Dermis blood vessel endothelial cell (primary cell): ENCODE results near the gene STK38. TPM values are rescaled to one million over a fixed set of nuclear protein-coding genes. Genes with fewer than 3 reads are reported as not detected.
"Not testable (repeated sequence)": the region's sequence is repeated elsewhere in the genome, so short reads cannot be mapped to it uniquely, and the experiment has no call there.

Source experiments
- DNase-seq: peaks from one replicate; pipeline ENCODE4 v3.0.0; 2010
- total RNA-seq: library from RNA; depleted of rRNA; stranded (reverse); fragments of >200 nt; gene quantifications from 2 replicates; pipeline ENCODE4 v1.2.3, GENCODE V29; 2014

The STK38 gene
- 19.2 and 24.5 TPM in 2 replicates for total RNA-seq

DNA sequence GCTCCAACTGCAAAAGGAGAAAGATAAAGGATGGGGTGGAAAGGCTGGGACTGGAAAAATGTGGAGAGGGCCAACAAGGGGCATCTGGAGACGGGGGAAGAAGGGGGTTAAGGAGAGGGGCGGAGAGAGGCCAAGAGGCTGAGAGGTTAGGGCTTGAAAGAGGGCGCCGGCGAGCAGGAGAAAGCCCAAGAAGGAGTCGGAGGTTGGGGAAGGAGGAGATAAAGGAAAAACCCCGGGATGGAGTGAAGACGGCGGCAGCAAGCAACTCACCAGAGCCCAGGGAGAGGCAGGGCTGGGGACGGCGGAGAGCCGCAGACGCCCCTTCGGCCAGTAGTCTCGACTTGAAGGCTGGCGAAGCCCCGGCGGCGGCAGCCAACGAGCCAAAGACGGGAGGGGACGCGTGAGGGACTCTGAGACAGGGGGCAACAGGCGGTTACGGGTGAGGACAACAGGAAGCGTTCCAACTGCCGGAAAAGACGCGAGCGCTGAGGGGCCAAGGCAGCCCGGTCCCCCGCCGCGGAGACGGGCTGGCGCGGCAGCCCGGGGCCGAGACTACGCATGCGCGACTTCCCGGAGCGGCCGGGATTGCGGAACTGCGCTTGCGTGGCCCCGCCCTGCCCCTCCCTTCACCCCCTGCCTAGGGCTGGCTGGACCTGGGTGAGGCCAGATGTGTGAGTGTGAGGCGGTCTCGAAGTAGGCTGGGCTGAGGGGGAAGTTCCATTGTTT lies at the start of gene STK38:
TSS of gene STK38 (minus strand) at position 560 of the 726 bp plus-strand sequence. CDS start 7,277 bp downstream, outside the sequence.
- DNase-seq = peak; percentile 89

DNA sequence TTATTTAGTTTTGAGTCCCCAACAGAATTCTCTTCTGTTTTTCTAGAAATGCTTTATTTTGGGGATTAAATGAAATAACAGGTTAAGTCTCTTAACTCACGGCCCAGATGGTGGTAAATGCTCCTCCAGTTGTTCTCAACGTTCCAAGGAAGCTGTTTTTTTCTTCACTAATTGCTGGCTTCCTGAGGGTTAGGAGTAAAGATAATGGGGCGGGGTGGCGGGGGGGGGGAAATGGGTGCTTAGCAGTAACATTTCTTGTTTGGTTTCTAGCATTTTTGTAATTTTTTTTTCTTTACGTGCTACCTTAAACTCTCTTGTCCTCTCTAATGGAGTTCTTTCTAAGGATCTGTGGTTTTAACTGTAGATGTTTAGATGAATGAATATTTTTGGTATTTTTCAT lies 49.1 kb upstream of the STK38 start:
- peak; percentile 40 for DNase-seq

DNA sequence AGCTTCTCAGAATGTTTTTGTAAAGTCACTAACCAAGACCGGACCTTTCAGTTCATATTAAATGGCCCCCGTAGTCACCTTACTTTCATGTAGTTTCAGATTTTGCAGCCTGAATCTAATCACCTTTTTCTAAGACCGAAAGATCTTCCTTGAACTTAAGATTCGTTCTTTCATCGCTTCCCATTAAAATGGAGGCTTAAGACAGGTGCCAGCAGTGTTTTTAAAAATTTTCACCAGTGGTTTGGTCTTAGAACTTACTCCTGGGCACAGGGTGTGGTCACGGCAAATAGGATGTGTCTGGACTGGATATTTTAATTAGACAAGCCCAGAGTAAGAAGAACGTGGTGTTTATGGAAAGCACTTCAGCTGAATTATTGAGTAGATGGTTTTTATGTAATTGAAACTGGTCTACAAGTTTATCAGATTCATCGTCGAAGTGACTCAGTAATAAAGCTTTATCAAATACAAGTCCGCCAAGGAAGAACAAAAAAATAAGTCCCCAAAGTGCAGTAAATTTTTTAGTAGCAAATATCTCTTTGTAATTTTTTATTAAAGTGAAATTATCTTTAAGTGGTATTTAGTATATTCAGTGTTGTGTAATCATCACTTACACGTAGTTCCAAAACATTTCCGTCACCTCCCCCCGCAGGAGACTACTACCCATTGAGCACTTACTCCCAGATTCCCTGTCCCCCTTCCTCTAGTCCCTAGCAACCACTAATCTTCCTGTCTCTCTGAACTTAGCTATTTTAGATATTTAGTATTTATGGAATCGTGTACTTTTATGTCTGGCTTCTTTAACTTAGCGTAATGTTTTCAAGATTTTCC lies 47.8 kb upstream of the STK38 start:
- peak; percentile 71 for DNase-seq

DNA sequence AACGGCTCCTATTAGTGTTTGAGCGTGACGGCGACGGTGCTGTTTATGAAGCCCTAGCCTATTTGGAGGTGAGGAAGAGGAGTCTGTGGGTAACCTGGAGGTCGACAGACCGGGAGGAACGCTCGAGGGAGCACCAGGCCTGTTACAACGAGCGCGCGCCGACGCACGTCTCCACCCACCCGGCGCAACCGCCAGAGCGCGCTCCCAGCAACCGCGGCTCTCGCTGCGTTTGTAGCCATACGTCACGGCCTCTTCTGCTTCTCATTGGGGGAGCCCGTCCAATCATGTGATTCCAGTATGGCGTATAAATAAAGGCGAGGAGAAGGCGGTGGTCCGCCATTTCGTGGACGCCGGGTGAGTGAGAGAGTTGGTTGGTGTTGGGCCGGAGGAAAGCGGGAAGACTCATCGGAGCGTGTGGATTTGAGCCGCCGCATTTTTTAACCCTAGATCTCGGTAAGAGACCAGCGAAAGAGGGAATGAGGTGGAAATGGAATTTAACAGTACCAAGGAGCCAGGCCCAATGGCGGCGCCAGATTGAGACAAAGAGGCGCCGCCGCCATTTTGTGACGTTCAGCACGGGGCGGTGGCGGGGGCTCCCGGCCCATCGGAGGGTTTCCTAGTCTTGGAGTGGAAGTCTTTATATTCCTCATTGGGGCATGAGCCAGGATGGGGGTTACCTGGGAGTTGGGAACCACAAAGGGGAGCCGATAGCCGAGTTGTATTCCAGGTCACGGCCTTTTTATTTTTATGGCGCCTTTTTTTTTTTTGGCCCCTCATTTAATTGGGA lies 46.9 kb upstream of the STK38 start, which contains the start of gene SRSF3:
TSS of gene SRSF3 (plus strand) at position 334 of the 787 bp plus-strand sequence. CDS start 2,401 bp downstream, outside the sequence.
- peak; percentile 99 for DNase-seq

- peak; percentile 58 for DNase-seq
Observed at GRCh38 chr6:36593569-36594028, 46.3 kb upstream of the STK38 start.

- no peak for DNase-seq
Observed at GRCh38 chr6:36592221-36592655, 45.0 kb upstream of the STK38 start.

GRCh38 chr6:36590237-36590636 lies 43.0 kb upstream of the STK38 start:
- peak; percentile 57 for DNase-seq

DNA sequence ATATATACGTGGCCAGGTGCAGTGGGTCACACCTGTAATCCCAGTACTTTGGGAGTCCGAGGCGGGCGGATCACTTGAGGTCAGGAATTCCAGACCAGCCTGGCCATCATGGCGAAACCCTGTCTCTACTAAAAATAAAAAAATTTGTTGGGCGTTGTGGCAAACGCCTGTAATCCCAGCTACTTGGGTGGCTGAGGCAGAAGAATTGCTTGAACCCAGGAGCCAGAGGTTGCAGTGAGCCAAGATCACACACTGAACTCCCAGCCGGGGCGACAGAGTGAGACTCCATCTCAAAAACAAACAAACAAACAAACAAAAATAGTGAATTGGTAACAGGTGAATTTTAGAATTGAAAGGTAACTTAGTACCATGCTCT lies 41.7 kb upstream of the STK38 start:
- DNase-seq = not testable (repeated sequence)

- DNase-seq = no peak
Observed at GRCh38 chr6:36586606-36587005, 39.3 kb upstream of the STK38 start.

GRCh38 chr6:36581716-36582115 lies 34.4 kb upstream of the STK38 start:
- no peak for DNase-seq

DNA sequence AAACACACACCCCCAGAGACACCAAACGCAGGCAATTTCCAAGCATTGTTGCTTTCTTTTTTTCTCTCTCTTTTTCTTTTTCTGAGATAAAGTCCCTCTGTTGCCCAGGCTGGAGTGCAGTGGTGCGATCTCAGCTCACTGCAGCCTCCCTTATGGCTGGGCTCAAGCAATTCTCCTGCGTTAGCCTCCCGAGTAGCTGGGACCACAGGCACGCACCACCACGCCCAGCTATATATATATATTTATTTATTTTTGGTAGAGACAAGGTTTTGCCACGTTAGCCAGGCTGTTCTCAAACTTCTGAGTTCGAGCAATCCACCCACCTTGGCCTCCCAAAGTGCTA lies 32.9 kb upstream of the STK38 start:
- DNase-seq = no peak

DNA sequence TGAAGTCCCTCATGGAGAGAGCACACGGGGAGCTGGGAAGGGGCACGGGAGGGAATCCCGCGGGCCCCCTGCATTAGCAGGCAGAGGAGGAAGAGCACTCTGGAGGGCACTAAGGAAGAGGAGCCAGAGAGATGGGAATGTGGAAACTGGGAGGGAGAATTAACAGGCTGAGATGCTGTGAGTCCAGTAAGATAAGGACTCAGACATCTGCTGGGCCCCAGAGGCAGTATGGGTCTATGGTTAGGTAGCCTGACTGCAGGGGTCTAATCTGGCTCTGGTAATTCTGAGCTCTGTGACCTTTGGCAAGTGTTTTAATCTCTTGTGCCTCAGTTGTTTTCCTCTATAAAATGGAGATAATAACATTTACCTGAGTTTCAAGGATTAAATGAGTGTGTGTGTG lies 31.2 kb upstream of the STK38 start:
- DNase-seq = no peak

DNA sequence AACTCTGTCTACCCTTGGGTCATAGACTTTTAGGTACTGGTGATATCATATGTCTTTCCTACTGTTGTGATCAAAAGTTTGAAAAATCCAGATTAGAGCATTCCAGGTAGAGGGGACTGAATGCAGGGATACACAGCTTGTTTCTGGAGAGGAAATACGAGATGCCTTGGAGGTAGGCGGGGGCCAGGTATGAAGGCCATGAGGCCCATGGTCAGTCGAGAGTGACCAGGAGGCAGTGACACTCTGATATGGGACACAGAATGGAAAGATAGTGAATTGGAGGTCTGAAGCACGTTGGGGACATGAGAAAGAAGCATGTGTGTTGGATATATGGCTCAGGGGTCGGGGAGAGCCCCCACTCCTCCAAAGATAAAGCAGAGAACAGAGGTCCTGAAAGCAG lies 30.8 kb upstream of the STK38 start:
- no peak for DNase-seq

DNA sequence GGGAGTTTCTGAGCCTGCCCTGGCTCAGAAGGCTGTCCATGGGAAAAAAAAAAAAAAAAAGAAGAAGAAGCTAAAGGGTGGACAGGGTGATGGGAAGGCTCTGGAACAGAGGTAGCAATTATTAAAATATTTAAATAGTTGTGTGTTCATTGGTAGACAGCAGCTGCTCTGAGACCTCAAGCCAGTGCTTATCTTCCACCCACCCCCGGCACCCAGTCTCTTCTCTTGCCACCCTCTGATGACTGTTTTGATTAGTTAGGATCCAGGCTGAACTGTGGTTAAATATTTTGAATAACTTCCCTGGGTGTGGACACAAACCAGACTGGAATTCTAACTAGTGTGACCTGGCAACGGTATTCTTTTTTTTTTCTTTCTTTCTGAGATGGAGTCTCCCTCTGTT lies 30.0 kb upstream of the STK38 start:
- DNase-seq = no peak

- DNase-seq = no peak
Observed at GRCh38 chr6:36576578-36576977, 29.3 kb upstream of the STK38 start.

GRCh38 chr6:36574679-36575078 lies 27.4 kb upstream of the STK38 start:
- no peak for DNase-seq

GRCh38 chr6:36572353-36573311 lies 25.4 kb upstream of the STK38 start:
- not testable (repeated sequence) for DNase-seq

- DNase-seq = no peak
Observed at GRCh38 chr6:36571122-36572043, 24.1 kb upstream of the STK38 start.

DNA sequence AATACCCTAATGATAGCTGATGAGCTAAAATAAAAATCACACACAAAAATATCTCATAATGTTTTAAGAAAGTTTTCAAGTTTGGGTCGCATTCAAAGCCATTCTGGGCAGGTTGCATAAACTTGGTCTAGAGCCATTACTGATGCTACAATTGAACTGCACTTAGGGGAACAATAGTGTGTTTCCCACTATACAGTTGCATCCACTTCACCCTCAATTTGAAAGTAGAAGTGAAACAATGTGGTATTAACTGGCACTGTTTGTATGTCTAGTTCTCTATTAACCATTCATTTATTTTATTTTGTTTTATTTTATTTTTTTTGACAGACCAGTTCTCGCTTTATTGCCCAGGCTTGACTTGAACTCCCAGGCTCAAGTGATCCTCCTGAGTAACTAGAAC lies 23.0 kb upstream of the STK38 start:
- no peak for DNase-seq

- DNase-seq = no peak
Observed at GRCh38 chr6:36566418-36566905, 19.2 kb upstream of the STK38 start.

DNA sequence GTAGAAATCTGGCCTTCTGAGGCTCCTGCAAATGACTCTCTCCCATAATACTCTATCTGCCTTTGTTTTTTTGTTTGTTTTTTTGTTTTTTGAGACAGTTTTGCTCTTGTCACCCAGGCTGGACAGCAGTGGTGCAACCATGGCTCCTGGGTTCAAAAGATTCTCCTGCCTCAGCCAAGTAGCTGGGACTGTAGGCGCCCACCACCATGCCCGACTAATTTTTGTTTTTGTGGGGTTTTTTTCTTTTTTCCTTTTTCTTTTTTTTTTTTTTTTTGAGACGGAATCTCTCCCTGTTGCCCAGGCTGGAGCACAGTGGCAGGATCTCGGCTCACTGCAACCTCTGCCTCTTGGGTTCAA lies 16.6 kb upstream of the STK38 start:
- no peak for DNase-seq
